IPS-NIHi7 (cell line): ENCODE measurements around the gene SMIM12.
A peak's percentile ranks its signal among the peaks of the same experiment; 100 is the strongest.

Experiments used
- DNase-seq: peaks from one replicate; pipeline ENCODE4 v3.0.0; 2012; ENCODE audit warnings: mixed read lengths; ENCODE audit errors: extremely low spot score

Gene SMIM12, protein sequence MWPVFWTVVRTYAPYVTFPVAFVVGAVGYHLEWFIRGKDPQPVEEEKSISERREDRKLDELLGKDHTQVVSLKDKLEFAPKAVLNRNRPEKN

GRCh38 chr1:34859446-34860200 is at the start of gene SMIM12:
SMIM12 (minus strand) TSS chr1:34859749; CDS start chr1:34855977, 3,772 bp downstream.
- DNase-seq = peak; percentile 99

DNA sequence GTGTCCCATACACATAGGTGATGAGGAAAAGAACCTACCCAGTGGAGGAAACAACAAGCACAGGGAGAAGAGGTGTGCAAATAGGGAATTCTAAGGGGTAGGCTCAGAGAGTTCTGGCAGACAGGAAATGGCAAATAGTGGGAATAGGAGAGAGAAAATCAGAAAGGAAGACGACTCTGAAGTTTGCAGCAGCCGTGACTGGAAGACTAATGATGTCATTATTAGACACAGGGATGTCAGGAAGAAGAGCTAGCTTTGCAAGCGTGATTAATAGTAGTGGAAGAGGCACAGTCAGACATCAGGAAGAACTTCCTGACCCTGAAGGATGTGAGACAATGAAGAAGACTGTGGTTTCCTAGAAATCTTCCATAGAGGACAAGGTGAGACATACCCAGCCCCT is 48.8 kb upstream of the SMIM12 start:
- DNase-seq = no peak

- DNase-seq = no peak
Observed at GRCh38 chr1:34907487-34908090, 48.0 kb upstream of the SMIM12 start.

DNA sequence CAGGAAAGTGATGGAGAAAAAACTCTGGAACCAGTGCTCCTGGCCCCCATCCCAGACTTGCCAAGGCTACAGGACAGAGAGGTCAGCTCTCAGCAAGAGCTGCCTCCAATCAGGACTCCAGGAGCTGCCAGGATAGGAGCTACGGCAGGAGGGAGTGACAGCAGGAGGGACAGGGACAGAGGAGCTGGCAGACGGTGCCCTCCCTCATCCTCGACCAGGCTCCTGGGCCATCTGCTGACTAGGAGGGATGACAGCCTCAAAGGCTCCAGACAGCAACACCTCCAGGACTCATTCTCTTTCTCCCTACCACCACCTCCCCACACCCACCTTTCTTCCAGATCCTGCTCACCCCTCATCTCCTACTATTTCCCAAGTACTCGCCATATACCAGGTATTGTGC is 47.2 kb upstream of the SMIM12 start:
- no peak for DNase-seq

GRCh38 chr1:34906222-34906621 is 46.7 kb upstream of the SMIM12 start:
- no peak for DNase-seq

- DNase-seq = no peak
Observed at GRCh38 chr1:34905098-34905459, 45.5 kb upstream of the SMIM12 start.

DNA sequence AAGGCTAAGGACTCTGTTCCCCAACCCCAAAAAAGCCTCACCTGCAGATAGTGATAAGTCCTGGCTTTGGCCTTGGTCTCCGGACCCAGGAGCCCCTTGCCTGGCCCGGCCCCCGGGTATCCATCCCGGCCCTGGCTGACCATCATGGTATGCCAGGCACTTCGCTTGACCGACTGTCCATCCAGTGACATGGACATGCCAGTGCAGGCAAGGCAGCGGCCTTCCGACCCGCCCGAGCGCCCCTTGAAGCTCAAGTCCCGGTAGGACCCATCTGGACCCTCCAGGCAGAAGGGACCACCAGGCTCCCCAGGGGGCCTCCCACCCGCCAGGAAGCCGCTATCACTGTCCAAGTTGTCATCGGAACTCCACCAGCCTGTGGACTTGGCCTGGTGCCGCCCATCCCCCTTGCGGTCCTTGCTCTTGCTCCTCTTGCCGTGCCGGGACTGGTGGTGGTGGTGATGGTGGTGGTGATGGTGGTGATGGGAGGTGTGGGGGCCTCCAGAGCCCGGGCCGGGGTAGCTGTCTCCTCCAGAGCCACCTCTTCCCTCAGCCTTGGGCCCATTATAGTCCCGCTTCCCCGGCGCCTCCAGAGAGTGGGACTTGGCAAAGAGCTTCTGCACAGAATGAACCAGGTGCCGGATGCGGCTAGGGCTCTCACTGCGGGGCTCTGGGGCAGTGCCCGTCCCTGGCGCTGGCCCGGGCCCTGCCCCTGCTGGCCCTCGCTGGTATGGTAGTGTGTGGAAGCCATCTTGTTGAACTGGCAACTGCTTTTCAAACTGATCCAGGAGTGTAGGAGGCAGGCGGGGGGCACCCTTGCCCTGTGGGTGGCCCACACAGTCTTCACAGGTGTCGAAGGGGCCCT is 44.9 kb upstream of the SMIM12 start:
- DNase-seq = no peak

DNA sequence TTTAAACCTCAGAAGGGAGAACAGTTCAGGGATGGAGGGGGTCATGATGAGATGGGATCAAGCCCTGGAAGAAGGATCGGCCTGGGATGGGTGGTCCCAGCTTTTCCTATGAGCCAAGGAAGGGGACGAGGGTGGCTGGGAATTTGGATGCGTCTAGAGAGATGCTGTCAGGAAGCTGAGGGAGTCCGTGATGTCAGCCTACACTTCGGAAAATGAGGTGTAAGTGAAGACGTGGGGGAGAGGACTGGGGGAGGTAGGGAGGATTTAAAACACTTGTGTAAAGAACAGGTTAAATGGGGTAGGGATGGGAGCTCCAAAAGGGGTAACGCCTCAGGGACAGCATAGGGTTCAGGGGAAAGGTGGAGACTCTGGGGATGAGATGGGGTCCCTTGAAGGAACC is 42.4 kb upstream of the SMIM12 start:
- DNase-seq = no peak

DNA sequence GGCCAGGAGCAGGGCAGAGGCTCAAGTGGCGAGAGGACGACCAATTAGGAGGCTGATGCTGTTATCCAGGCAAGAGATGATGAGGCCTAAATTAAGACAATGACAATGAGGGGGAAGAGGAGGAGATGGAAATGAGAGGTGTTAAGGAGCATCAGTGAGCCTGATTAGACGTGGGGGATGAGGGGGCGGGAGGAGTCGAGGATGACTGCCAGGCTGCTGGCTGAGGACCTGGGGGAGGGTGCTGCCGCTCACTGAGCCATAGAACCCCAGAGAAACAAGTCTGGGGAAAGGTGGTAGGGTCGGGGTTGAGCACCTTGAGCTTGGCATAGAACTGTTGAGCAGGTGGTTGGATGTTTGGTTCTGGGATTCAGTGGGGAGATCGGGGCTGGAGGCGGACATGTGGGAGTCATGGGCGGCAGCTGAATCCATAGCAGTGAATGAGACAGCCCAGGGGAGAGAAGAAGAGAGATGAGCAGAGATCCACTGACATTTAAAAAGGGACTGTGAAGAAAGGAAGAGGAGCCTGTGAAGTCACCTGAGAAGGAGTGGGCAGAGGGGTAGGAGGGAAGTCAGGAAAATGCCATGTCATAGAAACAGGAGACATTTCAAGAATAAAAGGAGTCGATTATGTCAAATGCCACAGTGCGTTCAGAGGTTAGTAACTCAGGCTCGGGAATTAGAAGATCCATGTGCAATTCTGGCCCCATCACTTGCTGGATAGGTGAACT is 41.4 kb upstream of the SMIM12 start:
- no peak for DNase-seq

- DNase-seq = no peak
Observed at GRCh38 chr1:34899906-34900305, 40.4 kb upstream of the SMIM12 start.

GRCh38 chr1:34899471-34899870 is 39.9 kb upstream of the SMIM12 start:
- no peak for DNase-seq

DNA sequence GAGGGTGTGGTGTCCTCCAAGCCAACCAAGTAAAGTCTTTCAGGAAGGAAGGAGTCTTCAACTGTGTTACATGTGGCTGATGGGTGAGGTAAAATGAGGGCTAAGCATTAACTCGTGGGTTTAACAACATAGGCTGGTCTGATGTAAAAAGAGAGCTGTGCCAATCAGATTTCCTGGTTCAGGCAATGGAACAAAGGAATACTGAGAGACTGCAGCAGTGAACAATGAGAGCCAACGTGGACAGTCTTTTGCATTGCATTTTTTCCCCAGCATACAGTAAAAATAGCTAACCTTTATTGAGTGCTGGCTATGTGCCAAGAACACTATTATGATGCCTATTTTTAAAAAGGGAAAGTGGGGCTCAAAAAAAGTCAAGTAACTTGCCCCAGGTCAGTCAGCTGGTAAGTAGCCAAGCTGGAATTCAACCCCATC is 38.8 kb upstream of the SMIM12 start:
- no peak for DNase-seq

- no peak for DNase-seq
Observed at GRCh38 chr1:34896612-34897011, 37.1 kb upstream of the SMIM12 start.

DNA sequence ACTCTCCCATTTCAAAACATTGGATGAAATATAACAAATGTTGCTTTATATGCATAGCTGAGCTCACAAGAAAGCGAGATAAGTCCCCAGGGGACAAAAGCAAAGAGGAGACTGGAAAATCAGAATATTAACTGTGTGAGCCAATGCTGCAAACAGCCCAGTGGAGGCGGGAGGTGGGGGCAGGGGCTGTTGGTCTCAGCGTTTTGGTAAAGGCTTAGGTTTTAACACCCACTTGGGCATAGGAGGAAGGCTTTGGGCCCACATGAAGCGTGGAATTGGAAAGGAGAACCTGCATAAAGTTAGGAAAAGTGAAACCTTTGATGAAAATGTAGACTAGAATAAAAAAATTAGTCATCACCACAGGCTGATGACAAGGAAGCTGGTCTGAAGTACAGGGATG is 30.2 kb upstream of the SMIM12 start:
- DNase-seq = no peak

GRCh38 chr1:34887593-34887992 is 28.0 kb upstream of the SMIM12 start:
- DNase-seq = no peak

GRCh38 chr1:34885405-34886247 is 26.1 kb upstream of the SMIM12 start:
- DNase-seq = peak; percentile 87

- DNase-seq = peak; percentile 74
Observed at GRCh38 chr1:34884961-34885360, 25.4 kb upstream of the SMIM12 start.

- DNase-seq = no peak
Observed at GRCh38 chr1:34884536-34884935, 25.0 kb upstream of the SMIM12 start.

GRCh38 chr1:34879230-34879629 is 19.7 kb upstream of the SMIM12 start:
- DNase-seq = no peak

DNA sequence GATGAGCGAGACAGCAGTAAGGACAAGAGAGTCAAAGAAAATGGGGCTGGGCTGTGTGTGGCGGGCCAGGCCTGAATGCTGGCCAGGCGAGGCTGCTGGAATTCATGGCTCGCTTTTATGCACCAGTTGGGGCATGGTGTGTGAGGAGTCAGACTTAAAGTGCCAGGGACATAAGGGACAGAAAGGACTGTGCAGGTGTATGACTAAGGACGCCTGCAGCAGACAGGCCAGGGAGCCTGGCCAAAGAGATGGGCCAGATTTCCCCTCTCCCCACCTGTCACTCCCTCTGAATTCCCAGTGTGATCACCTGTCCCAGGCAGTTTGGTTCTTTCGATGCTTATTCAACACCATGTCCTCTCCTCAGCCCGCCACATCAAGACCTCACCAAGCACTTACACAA is 16.9 kb upstream of the SMIM12 start:
- DNase-seq = no peak
